ENCODE measurements around the gene ZBBX. TPM values are rescaled to one million over a fixed set of nuclear protein-coding genes. Genes with fewer than 3 reads are reported as not detected.
"Not testable (repeated sequence)": the region's sequence is repeated elsewhere in the genome, so short reads cannot be mapped to it uniquely, and the experiment has no call there.

Gene ZBBX, protein sequence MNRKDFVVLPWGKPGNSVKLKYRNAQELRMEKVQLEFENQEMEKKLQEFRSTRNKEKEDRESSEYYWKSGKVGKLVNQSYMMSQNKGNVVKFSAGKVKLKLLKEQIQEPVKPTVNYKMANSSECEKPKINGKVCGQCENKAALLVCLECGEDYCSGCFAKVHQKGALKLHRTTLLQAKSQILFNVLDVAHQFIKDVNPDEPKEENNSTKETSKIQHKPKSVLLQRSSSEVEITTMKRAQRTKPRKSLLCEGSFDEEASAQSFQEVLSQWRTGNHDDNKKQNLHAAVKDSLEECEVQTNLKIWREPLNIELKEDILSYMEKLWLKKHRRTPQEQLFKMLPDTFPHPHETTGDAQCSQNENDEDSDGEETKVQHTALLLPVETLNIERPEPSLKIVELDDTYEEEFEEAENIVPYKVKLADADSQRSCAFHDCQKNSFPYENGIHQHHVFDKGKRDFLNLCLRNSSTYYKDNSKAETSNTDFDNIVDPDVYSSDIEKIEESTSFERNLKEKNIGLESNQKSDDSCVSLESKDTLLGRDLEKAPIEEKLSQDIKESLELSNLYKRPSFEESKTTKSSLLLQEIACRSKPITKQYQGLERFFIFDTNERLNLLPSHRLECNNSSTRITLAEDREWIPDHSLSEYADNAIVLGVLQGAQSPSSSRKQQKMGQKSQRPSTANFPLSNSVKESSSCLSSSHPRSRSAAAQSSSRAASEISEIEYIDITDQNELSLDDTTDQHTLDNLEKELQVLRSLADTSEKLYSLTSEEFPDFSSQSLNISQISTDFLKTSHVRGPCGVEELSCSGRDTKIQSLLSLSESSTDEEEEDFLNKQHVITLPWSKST
- total RNA-seq = not detected

DNA sequence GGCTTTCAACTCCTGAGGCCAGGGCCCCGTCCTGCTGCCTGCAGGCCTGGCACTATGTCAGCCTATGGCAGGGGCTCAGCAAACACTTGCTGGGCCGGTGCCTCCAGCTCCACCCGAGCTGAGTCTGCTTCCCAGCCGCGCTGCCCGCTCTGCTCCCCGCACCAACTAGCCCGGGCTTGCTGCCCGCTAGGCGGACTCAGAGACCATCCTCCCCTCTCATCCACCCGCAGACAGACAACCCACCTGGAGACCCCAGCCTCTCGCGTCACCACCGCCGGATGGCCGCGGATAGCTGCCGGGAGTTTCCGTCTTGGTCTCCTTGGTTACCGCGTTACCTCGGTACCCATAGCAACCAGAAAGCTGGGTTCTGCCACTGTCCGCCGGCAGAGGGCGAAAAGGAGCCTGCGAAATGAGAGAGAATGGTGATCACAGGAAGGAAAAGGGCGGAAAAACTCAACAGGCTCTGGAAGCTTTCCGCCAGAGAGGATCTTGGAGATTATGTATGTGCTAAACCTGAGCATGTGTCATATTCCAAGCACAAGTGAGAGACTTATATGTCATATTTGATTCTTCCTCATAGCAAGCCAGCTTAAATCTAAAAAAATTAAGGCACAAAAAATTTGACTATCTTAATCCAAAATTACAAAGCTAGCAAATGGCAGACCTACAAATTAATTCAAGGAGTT, at the start of gene ZBBX:
Gene ZBBX, minus strand, starts transcription at position 294 of the 686 bp plus-strand sequence. CDS start 7,396 bp downstream, outside the sequence.
- DNase-seq (ENCODE audit: low spot score in 2 of 2) = peak; percentile 72 to 84
- no peaks in the 10 kb centered on the region for H3K36me3 ChIP-seq
- no peaks in the 10 kb centered on the region for H3K9me3 ChIP-seq
- H3K4me3 ChIP-seq = peak within 1 kb of the TSS; percentile 14 to 59 (median 36)
- H3K4me1 ChIP-seq = no peaks in the 10 kb centered on the region
- H3K27me3 ChIP-seq = no peaks in the 10 kb centered on the region
- intact Hi-C loops (cut with DNase I; ENCODE audit: low total_unique reads) = no loop called here
- TF ChIP-seq, protein P1, sequence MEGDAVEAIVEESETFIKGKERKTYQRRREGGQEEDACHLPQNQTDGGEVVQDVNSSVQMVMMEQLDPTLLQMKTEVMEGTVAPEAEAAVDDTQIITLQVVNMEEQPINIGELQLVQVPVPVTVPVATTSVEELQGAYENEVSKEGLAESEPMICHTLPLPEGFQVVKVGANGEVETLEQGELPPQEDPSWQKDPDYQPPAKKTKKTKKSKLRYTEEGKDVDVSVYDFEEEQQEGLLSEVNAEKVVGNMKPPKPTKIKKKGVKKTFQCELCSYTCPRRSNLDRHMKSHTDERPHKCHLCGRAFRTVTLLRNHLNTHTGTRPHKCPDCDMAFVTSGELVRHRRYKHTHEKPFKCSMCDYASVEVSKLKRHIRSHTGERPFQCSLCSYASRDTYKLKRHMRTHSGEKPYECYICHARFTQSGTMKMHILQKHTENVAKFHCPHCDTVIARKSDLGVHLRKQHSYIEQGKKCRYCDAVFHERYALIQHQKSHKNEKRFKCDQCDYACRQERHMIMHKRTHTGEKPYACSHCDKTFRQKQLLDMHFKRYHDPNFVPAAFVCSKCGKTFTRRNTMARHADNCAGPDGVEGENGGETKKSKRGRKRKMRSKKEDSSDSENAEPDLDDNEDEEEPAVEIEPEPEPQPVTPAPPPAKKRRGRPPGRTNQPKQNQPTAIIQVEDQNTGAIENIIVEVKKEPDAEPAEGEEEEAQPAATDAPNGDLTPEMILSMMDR (IDR thresholded peaks at IDR 0.05) = peak; percentile 76 to 87 (median 84)
- no peak for TF ChIP-seq POLR2AphosphoS5 (IDR thresholded peaks at IDR 0.05)
- H3K27ac ChIP-seq = no peak within 1 kb of the TSS

DNA sequence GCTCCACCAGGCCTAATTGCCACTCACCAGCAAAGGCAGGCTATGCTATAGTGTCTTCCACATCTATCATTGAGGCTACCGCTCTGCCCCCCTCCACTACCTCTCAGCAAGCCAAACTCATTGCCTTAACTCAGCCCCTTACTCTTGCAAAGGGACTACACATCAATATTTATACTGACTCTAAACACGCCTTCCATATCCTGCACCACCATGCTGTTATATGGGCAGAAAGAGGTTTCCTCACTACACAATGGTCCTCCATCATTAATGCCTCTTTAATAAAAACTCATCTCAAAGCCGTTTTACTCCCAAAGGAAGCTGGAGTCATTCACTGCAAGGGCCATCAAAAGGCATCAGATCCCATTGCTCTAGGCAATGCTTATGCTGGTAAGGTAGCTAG, 46.9 kb upstream of the ZBBX start:
- H3K4me1 ChIP-seq; H3K4me3 ChIP-seq; H3K27ac ChIP-seq; H3K36me3 ChIP-seq; H3K27me3 ChIP-seq; DNase-seq (ENCODE audit: low spot score in 2 of 2); intact Hi-C loops (cut with DNase I; ENCODE audit: low total_unique reads): not testable (repeated sequence)
- H3K9me3 ChIP-seq = peaks cover 0 to 18% of the 10 kb centered on the region in 2 donors

DNA sequence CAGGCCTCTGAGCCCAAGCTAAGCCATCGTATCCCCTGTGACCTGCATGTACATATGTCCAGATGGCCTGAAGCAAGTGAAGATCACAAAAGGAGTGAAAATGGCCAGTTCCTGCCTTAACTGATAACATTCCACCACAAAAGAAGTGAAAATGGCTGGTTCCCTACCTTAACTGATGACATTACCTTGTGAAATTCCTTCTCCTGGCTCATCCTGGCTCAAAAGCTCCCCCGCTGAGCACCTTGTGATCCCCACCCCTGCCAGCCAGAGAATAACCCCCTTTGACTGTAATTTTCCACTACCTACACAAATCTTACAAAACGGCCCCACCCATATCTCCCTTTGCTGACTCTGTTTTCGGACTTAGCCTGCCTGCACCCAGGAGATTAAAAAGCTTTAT, 42.3 kb upstream of the ZBBX start:
- H3K4me3 ChIP-seq; H3K27me3 ChIP-seq; H3K36me3 ChIP-seq; H3K27ac ChIP-seq; intact Hi-C loops (cut with DNase I; ENCODE audit: low total_unique reads); H3K4me1 ChIP-seq; DNase-seq (ENCODE audit: low spot score in 2 of 2): not testable (repeated sequence)
- H3K9me3 ChIP-seq = peaks cover 0 to 13% of the 10 kb centered on the region in 2 donors

DNA sequence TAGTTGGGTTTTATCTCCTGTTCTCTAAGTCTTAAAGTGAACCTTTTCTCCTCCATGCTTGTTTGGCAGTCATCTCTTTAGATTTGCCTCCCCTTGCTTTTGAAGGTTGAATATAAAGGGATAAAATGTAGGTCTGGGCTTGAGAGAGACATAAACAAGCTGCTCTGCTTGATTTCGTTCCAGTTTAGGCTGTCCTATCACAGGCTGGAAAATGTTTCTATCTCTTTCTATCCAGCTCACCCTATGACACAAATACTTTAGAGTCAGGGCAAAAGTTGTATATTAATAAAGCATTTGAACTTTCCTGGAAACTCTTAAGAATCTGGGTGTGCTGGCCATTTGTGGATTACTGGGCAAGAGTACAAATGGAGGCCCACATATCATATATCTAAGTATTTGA, 29.5 kb upstream of the ZBBX start:
- H3K27me3 ChIP-seq = no peaks in the 10 kb centered on the region
- no peak overlapping the region for H3K4me3 ChIP-seq
- no peak for TF ChIP-seq POLR2A (IDR thresholded peaks at IDR 0.05)
- TF ChIP-seq POLR2AphosphoS5 (IDR thresholded peaks at IDR 0.05) = no peak
- H3K4me1 ChIP-seq = no peaks in the 10 kb centered on the region
- H3K9me3 ChIP-seq = no peaks in the 10 kb centered on the region
- DNase-seq (ENCODE audit: low spot score in 2 of 2) = no peak
- H3K36me3 ChIP-seq = no peaks in the 10 kb centered on the region
- no peak overlapping the region for H3K27ac ChIP-seq
- intact Hi-C loops (cut with DNase I; ENCODE audit: low total_unique reads) = loop anchor here (5.0 kb wide), 1 partner anchor 288 kb away; no protein-coding TSS in a partner anchor

DNA sequence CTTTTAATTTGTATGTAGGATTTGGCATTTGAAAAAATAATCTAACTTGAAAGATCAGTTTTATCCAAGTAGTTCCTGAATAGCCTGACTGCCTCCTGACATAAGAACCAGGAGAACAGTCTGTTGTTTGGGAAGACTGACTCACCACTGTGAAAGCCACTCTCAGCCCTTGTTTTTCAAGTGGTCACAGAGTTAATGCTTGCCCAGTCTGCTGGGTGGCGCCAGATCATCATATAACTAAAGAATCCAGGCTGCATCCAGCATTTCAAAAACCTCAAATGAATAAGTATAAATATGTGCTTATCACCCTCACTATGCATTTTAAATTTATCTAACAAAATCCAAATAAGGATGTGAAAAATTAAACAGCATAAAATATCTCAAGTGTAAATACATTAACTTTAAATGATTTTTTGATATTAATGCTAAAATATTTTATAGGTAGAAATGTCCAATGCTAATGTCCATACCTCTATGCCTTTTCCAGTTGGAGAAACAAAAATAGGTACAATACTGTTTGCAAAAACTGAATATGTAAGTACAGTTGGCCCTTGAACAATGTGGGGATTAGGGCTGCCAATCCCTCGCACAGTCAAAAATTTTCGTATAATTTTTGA, 26.9 kb upstream of the ZBBX start:
- Histone ChIP-seq H3K9me3 (no peaks in the 10 kb centered on the region), H3K27ac (no peak overlapping the region), H3K4me1 (no peaks in the 10 kb centered on the region), H3K36me3 (no peaks in the 10 kb centered on the region), H3K27me3 (no peaks in the 10 kb centered on the region), H3K4me3 (no peak overlapping the region)
- no peak for DNase-seq (ENCODE audit: low spot score in 2 of 2)
- intact Hi-C loops (cut with DNase I; ENCODE audit: low total_unique reads) = no loop called here
- TF ChIP-seq, protein P1 (IDR thresholded peaks at IDR 0.05) = no peak
- no peak for TF ChIP-seq POLR2A (IDR thresholded peaks at IDR 0.05)
- TF ChIP-seq POLR2AphosphoS5 (IDR thresholded peaks at IDR 0.05) = no peak

DNA sequence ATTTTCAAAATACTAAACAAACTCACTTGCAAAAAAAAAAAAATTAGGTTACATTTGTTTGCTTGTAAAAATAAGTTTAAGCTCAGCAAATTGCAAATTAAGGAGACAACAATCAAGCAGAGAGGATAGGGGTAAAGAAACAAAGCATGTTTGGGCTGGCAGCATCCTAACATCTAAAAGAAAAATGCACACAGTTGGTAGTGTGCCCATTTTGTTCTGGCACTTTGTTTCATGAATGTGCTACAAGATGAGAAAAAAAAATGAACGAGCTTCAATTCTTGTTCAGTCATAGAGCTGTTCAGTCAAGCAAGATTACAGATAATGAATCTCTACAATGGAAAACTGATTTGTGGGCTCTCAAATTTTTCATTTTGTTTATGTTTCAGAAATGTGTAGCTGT, 17.7 kb upstream of the ZBBX start:
- H3K4me1 ChIP-seq = no peaks in the 10 kb centered on the region
- H3K4me3 ChIP-seq = no peak overlapping the region
- no peaks in the 10 kb centered on the region for H3K36me3 ChIP-seq
- H3K27me3 ChIP-seq = no peaks in the 10 kb centered on the region
- TF ChIP-seq, protein P1 (IDR thresholded peaks at IDR 0.05) = no peak
- TF ChIP-seq POLR2A (IDR thresholded peaks at IDR 0.05) (no peak), POLR2AphosphoS5 (IDR thresholded peaks at IDR 0.05) (no peak)
- DNase-seq (ENCODE audit: low spot score in 2 of 2) = no peak
- no peak overlapping the region for H3K27ac ChIP-seq
- intact Hi-C loops (cut with DNase I; ENCODE audit: low total_unique reads) = no loop called here
- no peaks in the 10 kb centered on the region for H3K9me3 ChIP-seq

Data from breast epithelium (tissue), 4 donors.